Heart right ventricle (tissue), 16 donors: ENCODE measurements around the gene PFN3. TPM values are rescaled to one million over a fixed set of nuclear protein-coding genes. Genes with fewer than 3 reads are reported as not detected.
A peak's percentile ranks its signal among the peaks of the same experiment; 100 is the strongest.

ENCODE experiments used
- ATAC-seq, 8 donors: fragments of 200-7000 bp; cut with Tn5 transposase; one replicate each; pipeline ENCODE4 v1.9.1; 2020; ENCODE audit warnings: mild to moderate bottlenecking in 8 of 8, moderate library complexity in 8 of 8, moderate number of reproducible peaks in 1 of 8
- DNase-seq, 2 donors: peaks; one replicate each; pipeline ENCODE4 v3.0.0-alpha.2; 2020
- H3K27ac ChIP-seq, 10 donors: fragments of 200-600 bp; sonication (generic) in 2 of 10; one replicate each; pipeline versions ENCODE4 v1.5.0 to v1.8.0; 2020 to 2022; ENCODE audit warnings: mild to moderate bottlenecking in 3 of 10
- H3K27me3 ChIP-seq, 7 donors: fragments of 200-600 bp; one replicate each; pipeline ENCODE4 v1.8.0; 2021 to 2022; ENCODE audit warnings: mild to moderate bottlenecking in 2 of 7
- H3K36me3 ChIP-seq, 9 donors: fragments of 200-600 bp; sonication (generic) in 1 of 9; one replicate each; pipeline versions ENCODE4 v1.5.0 to v1.8.0; 2020 to 2022; ENCODE audit warnings: mild to moderate bottlenecking in 2 of 9
- H3K4me1 ChIP-seq, 9 donors: fragments of 200-600 bp; sonication (generic) in 1 of 9; one replicate each; pipeline versions ENCODE4 v1.5.0 to v1.8.0; 2020 to 2022; ENCODE audit warnings: mild to moderate bottlenecking in 4 of 9
- H3K4me3 ChIP-seq, 10 donors: fragments of 200-600 bp; sonication (generic) in 2 of 10; one replicate each; pipeline versions ENCODE4 v1.5.0 to v1.8.0; 2020 to 2022; ENCODE audit warnings: mild to moderate bottlenecking in 7 of 10, moderate library complexity in 2 of 10
- H3K9me3 ChIP-seq, 11 donors: fragments of 200-600 bp in 10 of 11; sonication (generic) in 2 of 11; one replicate each; pipeline versions ENCODE4 v1.5.0 to v1.8.0; 2013 to 2022; ENCODE audit warnings: mild to moderate bottlenecking in 2 of 11, control low read depth in 1 of 11, moderate library complexity in 1 of 11
- CTCF ChIP-seq, 9 donors: fragments of 200-600 bp; sonication (generic) in 2 of 9; IDR thresholded peaks; one replicate each; pipeline versions ENCODE4 v1.5.0 to v1.8.0; 2021 to 2022; ENCODE audit warnings: antibody characterized with exemption in 9 of 9, mild to moderate bottlenecking in 5 of 9, moderate library complexity in 1 of 9
- WGBS, 2 donors: extraction: QIAGEN DNeasy Blood & Tissue Kit; methylation state at CpG; one replicate each; pipeline ENCODE4 v1.1.7; 2013; ENCODE audit warnings: inconsistent platforms in 1 of 2; 5-methylcytosine and 5-hydroxymethylcytosine counted together
- intact Hi-C, 10 donors: fragments of 100-400 bp; cut with DNase I; formaldehyde crosslinking; loops; one replicate each; pipeline versions ENCODE4 v1.11.1 to v1.14.2; 2022
- polyA plus RNA-seq, 2 donors: library from polyadenylated mRNA; stranded (reverse); fragments of 200-250 nt; gene quantifications; one replicate each; pipeline ENCODE4 v1.2.3, GENCODE V29; 2013
- total RNA-seq, 10 donors: library from RNA; stranded (reverse); fragmentation: NEBNext Ultra II Directional in 3 of 10; extraction: Animal tissue kit (Norgen Biotek cat#: 25700) in 3 of 10; gene quantifications; one replicate each; pipeline versions ENCODE4 v1.2.1 to v1.2.4, GENCODE V29; 2021 to 2023
- donor health status: Arrhythmogenic right ventricular cardiomyopathy.
- donor health status: ischemic (EF 13 %, LVEDD 7.1; RV severe dilation, severe dysfunction).
- donor health status: healthy with polysubstance abuse.
- donor health status: DM: no; HTN: yes; CAD: no.
- donor health status: DM: no; HTN: no; CAD: no.
- donor health status: ischemic (EF 25% LVEDD 6.9; RV normal size, moderate dysfunction).
- donor health status: ischemic (EF 25% LVEDD 5.7; RV mildly dilated, moderate dysfunction).
- donor health status: healthy.
- donor health status: DM: yes; HTN: yes; CAD: no.
- donor health status: Ischemic cardiomyopathy.
- donor health status: ischemic (EF 35%, LVEDD 5.7; RV mildly dilated, moderate dysfunction).
- donor health status: nonischemic (EF 11% LVEDD 7.7; RV severe dilation, severe dysfunction).
- donor health status: DM: yes; HTN: yes; CAD: no.
- donor health status: PGD.
- donor health status: ischemic (EF 29% LVEDD 5.4; RV normal size, mild dysfunction).
- donor health status: nonischemic (EF 23%, LVEDD 6.1; RV moderate dilation, normal function).

The PFN3 gene
- total and polyA plus RNA-seq, 12 donors, result not detected

GRCh38 chr5:177442066-177442826, 41.8 kb upstream of the PFN3 start:
- DNase-seq, result no peak
- Histone ChIP-seq H3K27ac (no peak overlapping the region), H3K36me3 (peaks cover 0 to 59% (median 0%) of the 10 kb centered on the region in 9 donors), H3K9me3 (no peaks in the 10 kb centered on the region), H3K4me1 (peaks cover 8 to 21% (median 11%) of the 10 kb centered on the region in 9 donors), H3K27me3 (peaks cover 0 to 11% (median 0%) of the 10 kb centered on the region in 7 donors), H3K4me3 (no peak overlapping the region)
- ATAC-seq, result peak in 1 of 8 donors; percentile 5
- intact Hi-C loops, result no loop called here
- 88 to 91% methylated on average over 20 of the region's 20 CpGs for WGBS, 2 donors
- no peak for TF ChIP-seq CTCF (IDR thresholded peaks at IDR 0.05)

GRCh38 chr5:177440990-177441780, 40.7 kb upstream of the PFN3 start:
- Histone ChIP-seq H3K27ac (no peak overlapping the region), H3K4me3 (no peak overlapping the region), H3K9me3 (no peaks in the 10 kb centered on the region), H3K36me3 (peaks cover 0 to 69% (median 6%) of the 10 kb centered on the region in 9 donors), H3K27me3 (peaks cover 0 to 8% (median 0%) of the 10 kb centered on the region in 7 donors), H3K4me1 (peaks cover 2 to 14% (median 6%) of the 10 kb centered on the region in 9 donors)
- no peak for TF ChIP-seq CTCF (IDR thresholded peaks at IDR 0.05)
- intact Hi-C loops, result no loop called here
- WGBS, 2 donors, result 91 to 92% methylated on average over 26 of the region's 26 CpGs
- no peak for DNase-seq
- ATAC-seq, result no peak

- ATAC-seq, result no peak
- WGBS, 2 donors, result 90 to 94% methylated on average over 24 of the region's 24 CpGs
- peaks cover 0 to 77% (median 12%) of the 10 kb centered on the region in 9 donors for H3K36me3 ChIP-seq
- TF ChIP-seq CTCF (IDR thresholded peaks at IDR 0.05), result no peak
- DNase-seq, result no peak
- H3K4me1 ChIP-seq, result peaks cover 0 to 7% (median 0%) of the 10 kb centered on the region in 9 donors
- H3K4me3 ChIP-seq, result no peak overlapping the region
- no peaks in the 10 kb centered on the region for H3K9me3 ChIP-seq
- intact Hi-C loops, result no loop called here
- H3K27me3 ChIP-seq, result peaks cover 0 to under 1% (median 0%) of the 10 kb centered on the region in 7 donors
- peak overlapping the region in 1 of 10 donors; percentile 0 for H3K27ac ChIP-seq
Observed at GRCh38 chr5:177440211-177440989, 39.9 kb upstream of the PFN3 start.

GRCh38 chr5:177439518-177440053, 39.1 kb upstream of the PFN3 start:
- WGBS, 2 donors, result 99 to 100% methylated on average over 4 of the region's 4 CpGs
- intact Hi-C loops, result no loop called here
- Histone ChIP-seq H3K27me3 (no peaks in the 10 kb centered on the region), H3K4me3 (no peak overlapping the region), H3K27ac (no peak overlapping the region), H3K9me3 (no peaks in the 10 kb centered on the region), H3K36me3 (peaks cover 0 to 85% (median 20%) of the 10 kb centered on the region in 9 donors), H3K4me1 (no peaks in the 10 kb centered on the region)
- DNase-seq (no peak), ATAC-seq (no peak)
- TF ChIP-seq CTCF (IDR thresholded peaks at IDR 0.05), result no peak
